ENCODE measurements around the gene P2RX4.

DNA sequence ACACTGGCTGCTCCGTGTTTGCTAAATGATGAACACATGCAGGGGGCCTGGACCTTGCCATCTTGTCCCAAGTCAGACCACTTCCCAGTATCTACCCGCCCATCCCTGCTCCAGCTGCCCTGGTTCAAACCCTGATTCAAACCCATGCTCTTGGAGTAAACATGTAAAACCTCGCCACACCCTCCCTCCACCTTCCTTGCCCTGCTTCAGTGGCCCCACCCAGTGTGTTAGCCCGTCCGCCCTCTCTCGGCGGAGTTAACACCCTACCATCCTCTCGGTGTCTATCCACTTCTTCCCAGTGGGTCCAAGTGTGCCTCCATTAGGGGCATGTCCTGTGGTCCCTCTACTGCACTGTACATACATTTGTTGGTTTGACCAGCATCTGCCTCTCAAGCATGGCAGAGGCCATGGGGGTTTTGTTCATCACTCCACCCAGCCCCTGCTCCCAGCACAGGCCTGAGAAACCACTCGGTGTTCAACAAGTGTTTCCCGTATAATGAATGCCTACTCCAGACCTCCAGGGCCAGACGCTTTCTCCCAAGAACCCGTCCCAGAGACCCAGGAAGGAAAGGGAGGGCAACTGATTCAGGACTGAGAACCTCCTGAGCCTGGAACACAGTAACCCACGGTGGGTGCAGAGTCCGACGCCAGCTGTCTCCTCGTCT, 37.1 kb downstream of the P2RX4 start:
- TF ChIP-seq, protein P1, sequence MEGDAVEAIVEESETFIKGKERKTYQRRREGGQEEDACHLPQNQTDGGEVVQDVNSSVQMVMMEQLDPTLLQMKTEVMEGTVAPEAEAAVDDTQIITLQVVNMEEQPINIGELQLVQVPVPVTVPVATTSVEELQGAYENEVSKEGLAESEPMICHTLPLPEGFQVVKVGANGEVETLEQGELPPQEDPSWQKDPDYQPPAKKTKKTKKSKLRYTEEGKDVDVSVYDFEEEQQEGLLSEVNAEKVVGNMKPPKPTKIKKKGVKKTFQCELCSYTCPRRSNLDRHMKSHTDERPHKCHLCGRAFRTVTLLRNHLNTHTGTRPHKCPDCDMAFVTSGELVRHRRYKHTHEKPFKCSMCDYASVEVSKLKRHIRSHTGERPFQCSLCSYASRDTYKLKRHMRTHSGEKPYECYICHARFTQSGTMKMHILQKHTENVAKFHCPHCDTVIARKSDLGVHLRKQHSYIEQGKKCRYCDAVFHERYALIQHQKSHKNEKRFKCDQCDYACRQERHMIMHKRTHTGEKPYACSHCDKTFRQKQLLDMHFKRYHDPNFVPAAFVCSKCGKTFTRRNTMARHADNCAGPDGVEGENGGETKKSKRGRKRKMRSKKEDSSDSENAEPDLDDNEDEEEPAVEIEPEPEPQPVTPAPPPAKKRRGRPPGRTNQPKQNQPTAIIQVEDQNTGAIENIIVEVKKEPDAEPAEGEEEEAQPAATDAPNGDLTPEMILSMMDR (IDR thresholded peaks at IDR 0.05; ENCODE audit: low read depth, low read length, poor library complexity, severe bottlenecking): no peak
- no peak for TF ChIP-seq EZH2phosphoT487 (IDR thresholded peaks at IDR 0.05; ENCODE audit: borderline replicate concordance, low read length)
